ENCODE data around the gene CAPN10. TPM values are rescaled to one million over a fixed set of nuclear protein-coding genes. Genes with fewer than 3 reads are reported as not detected.
"Not testable (repeated sequence)": the region's sequence is repeated elsewhere in the genome, so short reads cannot be mapped to it uniquely, and the experiment has no call there.

Gene CAPN10
- total RNA-seq, 2 donors from 2014 or later = 25.5 to 68.4 TPM

- Histone ChIP-seq H3K9me3 (no peaks in the 10 kb centered on the region), H3K27me3 (replicated peaks; ENCODE audit: insufficient read depth) (no peaks in the 10 kb centered on the region), H3K4me3 (no peak overlapping the region), H3K27ac (no peak overlapping the region), H3K36me3 (no peaks in the 10 kb centered on the region), H3K4me1 (replicated peaks) (no peaks in the 10 kb centered on the region)
- intact Hi-C loops (cut with DNase I) = no loop called here
- WGBS = 75% methylated on average over 20 of the region's 20 CpGs
- no peak for TF ChIP-seq POLR2AphosphoS5 (IDR thresholded peaks at IDR 0.05)
- TF ChIP-seq POLR2A (IDR thresholded peaks at IDR 0.05) = no peak
- TF ChIP-seq CTCF (IDR thresholded peaks at IDR 0.05) = no peak
- no peak for DNase-seq (ENCODE audit: low spot score)
Measured at GRCh38 chr2:240615820-240616547, 29.4 kb downstream of the CAPN10 start.

DNA sequence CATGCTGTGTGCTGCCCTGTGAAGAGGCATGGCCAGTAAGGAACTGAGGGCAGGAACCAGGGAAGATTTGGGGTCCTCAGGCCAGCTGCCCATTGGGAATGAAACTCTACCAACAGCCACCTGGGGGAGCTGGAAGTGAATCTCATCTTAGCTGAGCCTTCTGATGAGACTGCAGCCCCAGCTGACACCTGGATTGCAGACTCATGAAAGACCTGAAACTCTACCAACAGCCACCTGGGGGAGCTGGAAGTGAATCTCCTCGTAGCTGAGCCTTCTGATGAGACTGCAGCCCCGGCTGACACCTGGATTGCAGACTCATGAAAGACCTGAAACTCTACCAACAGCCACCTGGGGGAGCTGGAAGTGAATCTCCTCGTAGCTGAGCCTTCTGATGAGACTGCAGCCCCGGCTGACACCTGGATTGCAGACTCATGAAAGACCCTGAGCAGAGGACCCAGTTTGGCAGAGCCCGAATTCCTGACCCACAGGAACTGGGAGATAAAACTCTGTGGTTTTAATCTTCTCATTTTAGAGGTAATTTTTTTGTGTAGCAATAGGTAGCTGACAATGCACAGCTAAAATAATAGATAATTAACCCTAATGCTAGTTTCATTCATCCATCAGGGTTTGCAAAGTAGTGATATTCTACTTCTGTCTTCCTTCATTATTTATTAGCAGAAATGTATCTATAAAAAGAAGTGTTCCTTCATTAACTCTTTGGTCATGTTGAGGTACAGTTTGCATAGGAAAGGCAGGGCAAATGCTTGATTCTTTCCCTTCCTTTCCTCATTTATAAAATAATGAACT is 30.5 kb downstream of the CAPN10 start:
- intact Hi-C loops (cut with DNase I); H3K36me3 ChIP-seq; DNase-seq (ENCODE audit: low spot score): not testable (repeated sequence)

DNA sequence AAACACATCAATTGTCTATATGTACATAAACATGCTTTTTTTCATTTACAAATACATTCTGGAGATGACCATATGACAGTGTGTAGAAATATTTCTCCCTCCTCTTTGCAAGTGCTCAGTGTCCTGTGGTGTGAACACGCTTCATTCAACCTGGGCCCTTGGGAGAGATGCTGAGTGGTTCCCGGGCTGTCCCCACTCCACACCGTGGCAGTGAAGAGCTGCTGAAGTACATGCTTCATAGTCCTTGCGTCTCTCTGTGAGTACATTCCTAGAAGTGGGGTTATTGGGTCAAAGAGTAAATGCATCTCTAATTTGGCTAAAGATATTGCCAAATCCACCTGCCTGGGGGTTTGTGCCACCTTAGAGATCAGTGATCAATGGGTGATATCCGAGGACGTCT is 32.2 kb downstream of the CAPN10 start:
- H3K4me1 ChIP-seq (replicated peaks) = no peaks in the 10 kb centered on the region
- no peak overlapping the region for H3K4me3 ChIP-seq
- TF ChIP-seq POLR2A (IDR thresholded peaks at IDR 0.05) (no peak), CTCF (IDR thresholded peaks at IDR 0.05) (no peak), POLR2AphosphoS5 (IDR thresholded peaks at IDR 0.05) (no peak)
- no peaks in the 10 kb centered on the region for H3K36me3 ChIP-seq
- intact Hi-C loops (cut with DNase I) = no loop called here
- H3K27me3 ChIP-seq (replicated peaks; ENCODE audit: insufficient read depth) = no peaks in the 10 kb centered on the region
- H3K27ac ChIP-seq = no peak overlapping the region
- no peak for DNase-seq (ENCODE audit: low spot score)
- 95% methylated on average over 6 of the region's 6 CpGs for WGBS
- no peaks in the 10 kb centered on the region for H3K9me3 ChIP-seq

More for the DNA sequence above, 30.5 kb downstream of the CAPN10 start:
- not testable (repeated sequence) for H3K4me3 ChIP-seq; H3K9me3 ChIP-seq; H3K4me1 ChIP-seq (replicated peaks); H3K27me3 ChIP-seq (replicated peaks; ENCODE audit: insufficient read depth); H3K27ac ChIP-seq
- WGBS = 94% methylated on average over 5 of the region's 5 CpGs

DNA sequence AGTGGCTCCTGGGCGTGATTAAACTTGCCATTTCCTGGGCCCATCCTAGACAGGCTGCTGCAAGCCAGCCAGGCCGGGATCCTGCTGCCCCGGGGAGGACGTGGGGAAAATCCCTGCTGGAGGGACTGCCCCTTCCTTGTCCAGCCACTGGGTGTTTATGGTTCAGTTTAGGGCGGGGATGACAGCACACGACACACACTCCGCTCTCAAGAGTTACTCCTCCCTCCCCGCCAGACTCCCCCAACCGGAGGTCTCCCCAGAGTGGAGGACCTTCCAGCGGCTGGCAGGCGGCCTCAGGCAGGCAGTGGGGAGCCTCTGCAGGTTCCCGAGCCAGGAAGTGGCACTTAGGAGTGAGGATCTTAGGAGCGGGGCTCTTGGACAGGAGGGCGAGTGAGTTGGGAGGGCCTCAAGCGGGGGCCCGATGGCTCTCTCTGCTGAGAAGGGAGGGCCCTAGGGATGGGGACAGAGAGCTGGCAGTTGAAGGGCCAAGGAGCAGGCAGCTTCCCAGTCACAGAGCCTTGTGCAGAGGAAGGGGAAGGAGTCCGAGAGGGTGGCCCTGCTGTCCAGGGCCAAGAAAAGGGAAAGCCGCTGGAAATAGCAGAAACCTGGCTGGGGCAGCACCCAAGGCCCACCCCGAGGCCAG is 33.1 kb downstream of the CAPN10 start:
- Histone ChIP-seq H3K4me1 (replicated peaks) (no peaks in the 10 kb centered on the region), H3K27me3 (replicated peaks; ENCODE audit: insufficient read depth) (no peaks in the 10 kb centered on the region), H3K36me3 (no peaks in the 10 kb centered on the region), H3K9me3 (no peaks in the 10 kb centered on the region), H3K27ac (no peak overlapping the region), H3K4me3 (no peak overlapping the region)
- TF ChIP-seq CTCF (IDR thresholded peaks at IDR 0.05) (no peak), POLR2AphosphoS5 (IDR thresholded peaks at IDR 0.05) (no peak), POLR2A (IDR thresholded peaks at IDR 0.05) (no peak)
- intact Hi-C loops (cut with DNase I) = no loop called here
- 49% methylated on average over 19 of the region's 19 CpGs for WGBS
- DNase-seq (ENCODE audit: low spot score) = no peak

DNA sequence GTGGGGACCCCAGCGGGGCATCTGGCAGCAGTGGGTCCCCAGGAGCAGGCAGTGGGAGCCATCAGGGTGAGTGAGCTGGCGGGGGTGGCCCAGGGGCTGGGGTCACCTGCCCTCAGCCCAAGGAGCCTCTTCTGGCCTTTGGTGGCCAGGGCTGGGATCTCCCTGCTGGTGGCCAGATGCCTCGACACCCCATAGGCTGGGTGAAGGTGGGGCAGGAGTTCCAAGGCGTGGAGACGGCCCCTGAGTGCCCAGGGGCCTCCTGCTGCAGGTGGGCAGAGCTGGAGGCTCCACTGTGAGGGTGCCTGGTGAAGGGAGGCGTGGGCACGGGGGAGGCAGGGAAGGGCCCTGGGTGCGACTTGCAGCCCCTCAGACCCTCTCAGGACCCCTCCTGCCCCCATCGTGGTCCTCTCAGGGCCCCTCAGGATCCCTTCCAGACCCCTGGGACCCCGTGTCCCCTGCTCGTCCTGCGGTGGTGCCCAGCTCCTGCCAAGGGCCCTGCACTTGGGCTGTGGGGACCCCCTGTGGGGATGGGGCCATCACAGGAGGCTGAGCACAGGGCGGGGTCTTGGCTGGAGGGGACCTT is 33.7 kb downstream of the CAPN10 start:
- H3K27ac ChIP-seq = no peak overlapping the region
- no peak for TF ChIP-seq POLR2AphosphoS5 (IDR thresholded peaks at IDR 0.05)
- TF ChIP-seq POLR2A (IDR thresholded peaks at IDR 0.05) = no peak
- no peak for TF ChIP-seq CTCF (IDR thresholded peaks at IDR 0.05)
- intact Hi-C loops (cut with DNase I) = no loop called here
- no peaks in the 10 kb centered on the region for H3K36me3 ChIP-seq
- H3K27me3 ChIP-seq (replicated peaks; ENCODE audit: insufficient read depth) = no peaks in the 10 kb centered on the region
- 90% methylated on average over 12 of the region's 13 CpGs for WGBS
- DNase-seq (ENCODE audit: low spot score) = no peak
- no peaks in the 10 kb centered on the region for H3K9me3 ChIP-seq
- no peaks in the 10 kb centered on the region for H3K4me1 ChIP-seq (replicated peaks)
- no peak overlapping the region for H3K4me3 ChIP-seq

Measured in prostate gland (tissue), 2 donors.